Islet of Langerhans (tissue), 1 donor: ENCODE measurements around the gene NXNL1.
"Not testable (repeated sequence)": the region's sequence is repeated elsewhere in the genome, so short reads cannot be mapped to it uniquely, and the experiment has no call there.

Source experiments
- FAIRE-seq: peaks from one replicate; lab custom pipeline; 2011; peaks lifted over from hg19 to GRCh38; lab: Jason Lieb, UNC

Gene NXNL1, protein sequence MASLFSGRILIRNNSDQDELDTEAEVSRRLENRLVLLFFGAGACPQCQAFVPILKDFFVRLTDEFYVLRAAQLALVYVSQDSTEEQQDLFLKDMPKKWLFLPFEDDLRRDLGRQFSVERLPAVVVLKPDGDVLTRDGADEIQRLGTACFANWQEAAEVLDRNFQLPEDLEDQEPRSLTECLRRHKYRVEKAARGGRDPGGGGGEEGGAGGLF

DNA sequence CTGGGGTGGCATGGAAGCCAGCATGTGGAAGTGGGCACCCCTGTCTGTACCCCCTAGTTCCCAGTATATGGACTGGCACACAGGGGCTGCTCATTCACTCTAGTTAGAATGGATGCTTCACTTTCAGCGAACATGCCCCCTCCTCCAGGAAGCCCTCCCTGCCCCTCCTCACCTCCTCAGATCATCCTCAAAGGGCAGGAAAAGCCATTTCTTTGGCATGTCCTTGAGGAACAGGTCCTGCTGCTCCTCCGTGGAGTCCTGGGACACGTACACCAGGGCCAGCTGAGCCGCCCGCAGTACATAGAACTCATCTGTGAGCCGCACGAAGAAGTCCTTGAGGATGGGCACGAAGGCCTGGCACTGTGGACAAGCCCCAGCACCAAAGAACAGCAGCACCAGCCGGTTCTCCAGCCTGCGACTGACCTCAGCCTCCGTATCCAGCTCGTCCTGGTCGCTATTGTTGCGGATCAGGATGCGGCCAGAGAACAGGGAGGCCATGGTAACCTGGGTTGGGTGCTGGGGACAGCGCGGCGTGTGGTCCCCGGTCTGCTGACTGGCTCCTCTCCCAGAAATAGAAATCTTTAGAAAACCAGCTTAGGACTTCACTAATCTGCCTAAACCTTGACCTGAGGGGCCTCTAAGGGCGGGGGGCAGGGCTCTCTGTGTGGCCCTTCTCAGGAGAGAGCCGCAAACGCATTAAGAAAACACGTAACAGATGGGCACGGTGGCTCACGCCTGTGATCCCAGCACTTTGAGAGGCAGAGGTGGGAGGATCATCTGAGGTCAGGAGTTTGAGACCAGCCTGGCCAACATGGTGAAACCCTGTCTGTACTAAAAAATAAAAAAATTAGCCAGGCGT, at the start of gene NXNL1:
NXNL1 (minus strand) TSS at position 555 of the 859 bp plus-strand sequence; CDS start at position 498, 57 bp downstream.
- FAIRE-seq: no peak

GRCh38 chr19:17508558-17508933, 47.8 kb upstream of the NXNL1 start:
- not testable (repeated sequence) for FAIRE-seq

DNA sequence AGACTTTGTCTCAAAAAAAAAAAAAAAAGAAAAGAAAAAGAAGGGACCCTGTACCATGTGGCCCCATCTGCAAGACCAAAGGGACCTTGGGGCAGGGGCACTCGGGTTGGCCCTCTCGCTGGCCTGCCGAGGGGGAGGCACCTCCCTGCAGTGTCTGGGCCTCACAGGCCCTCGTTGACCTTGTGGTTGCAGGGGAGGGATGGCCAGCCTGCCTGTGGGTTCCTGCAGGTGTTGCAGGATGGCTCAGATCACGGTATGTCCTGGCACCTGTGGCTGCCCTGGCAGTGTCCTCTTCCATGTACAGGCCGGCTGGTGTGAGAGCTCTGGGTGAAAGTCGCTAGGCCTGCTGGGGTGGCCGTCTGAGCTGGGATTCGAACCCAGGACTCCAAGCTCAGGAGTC, 46.0 kb upstream of the NXNL1 start:
- FAIRE-seq: no peak

DNA sequence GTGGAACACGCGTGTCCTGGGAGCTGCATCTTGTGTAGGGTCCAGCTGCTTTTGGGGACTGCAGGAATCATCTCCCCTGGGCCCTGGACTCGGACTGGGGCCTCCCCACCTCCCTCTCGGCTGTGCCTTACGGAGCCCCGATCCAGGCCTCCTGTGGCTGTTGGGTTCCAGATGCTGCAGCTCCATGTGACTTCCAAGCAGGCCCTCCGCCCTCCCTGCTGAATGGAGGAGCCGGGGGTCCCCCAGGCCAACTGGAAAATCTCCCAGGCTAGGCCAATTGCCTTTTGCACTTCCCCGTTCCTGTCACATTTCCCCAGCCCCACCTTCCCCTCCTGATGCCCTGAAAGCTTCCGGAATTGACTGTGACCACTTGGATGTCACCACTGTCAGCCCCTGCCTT, 44.5 kb upstream of the NXNL1 start:
- FAIRE-seq: no peak

- FAIRE-seq: no peak
These were observed 43.7 kb upstream of the NXNL1 start for GRCh38 chr19:17504456-17504855.

DNA sequence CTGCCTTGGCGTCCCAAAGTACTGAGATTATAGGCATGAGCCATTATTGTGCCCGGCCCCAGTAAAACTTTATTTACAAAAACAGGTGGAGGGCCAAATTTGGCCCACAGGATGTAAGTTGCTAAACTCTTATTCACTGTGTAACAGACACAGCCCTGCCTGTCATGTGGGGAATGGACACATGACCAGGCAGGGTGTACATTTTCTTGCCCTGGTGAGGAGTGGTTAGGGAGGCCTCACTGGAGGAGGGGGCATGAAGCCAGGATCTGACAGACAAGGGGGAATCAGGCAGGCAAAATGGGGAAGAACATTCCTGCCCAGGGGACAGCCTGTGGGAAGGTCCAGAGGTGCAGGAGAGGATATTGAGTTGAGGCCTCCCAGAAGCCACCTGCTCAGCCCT, 43.3 kb upstream of the NXNL1 start:
- FAIRE-seq: no peak

DNA sequence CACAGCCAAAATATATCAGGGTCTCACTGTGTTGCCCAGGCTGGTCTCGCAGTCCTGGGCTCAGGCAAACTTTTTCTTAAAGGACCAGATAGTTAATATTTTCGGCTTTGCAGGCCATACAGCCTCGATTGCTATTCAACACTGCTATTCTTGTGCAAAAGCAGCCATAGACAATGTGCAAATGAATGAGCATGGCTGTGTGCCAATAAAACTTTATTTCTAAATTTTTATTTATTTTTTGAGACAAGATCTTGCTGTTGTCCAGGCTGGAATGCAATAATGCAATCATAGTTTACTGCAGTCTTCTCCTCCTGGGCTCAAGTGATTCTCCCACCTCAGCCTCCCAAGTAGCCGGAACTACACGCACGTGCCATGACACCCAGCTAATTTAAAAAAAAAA, 42.5 kb upstream of the NXNL1 start:
- no peak for FAIRE-seq

DNA sequence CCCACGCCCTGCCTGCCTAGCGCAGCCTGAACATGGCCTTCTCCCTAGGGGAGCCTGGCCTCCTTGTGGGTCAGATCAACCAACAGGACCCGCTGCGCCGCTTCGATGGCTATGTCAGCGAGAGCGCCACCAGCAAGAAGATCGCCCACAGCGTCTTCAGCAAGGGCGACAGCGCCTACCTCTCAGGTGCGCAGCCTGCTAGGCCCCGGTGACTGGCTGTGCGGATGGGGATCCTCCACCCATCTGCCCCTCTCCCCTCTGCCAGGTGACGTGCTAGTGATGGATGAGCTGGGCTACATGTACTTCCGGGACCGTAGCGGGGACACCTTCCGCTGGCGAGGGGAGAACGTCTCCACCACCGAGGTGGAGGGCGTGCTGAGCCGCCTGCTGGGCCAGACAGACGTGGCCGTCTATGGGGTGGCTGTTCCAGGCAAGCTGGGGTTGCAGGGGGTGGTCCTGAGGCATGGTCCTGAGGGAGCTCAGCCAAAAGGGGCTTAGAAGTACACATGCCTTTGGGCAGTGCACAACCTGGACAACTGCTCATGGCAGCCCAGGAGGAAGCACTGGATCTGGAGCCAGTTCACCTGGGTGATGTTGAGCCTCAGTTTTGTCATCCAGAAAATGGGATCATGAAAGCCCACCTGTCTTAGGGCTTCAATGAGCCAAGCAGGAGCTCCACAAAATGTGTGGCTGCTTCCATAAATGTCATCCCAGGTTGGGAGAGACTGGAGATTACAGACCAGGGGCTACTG, 39.9 kb upstream of the NXNL1 start:
- FAIRE-seq: no peak

DNA sequence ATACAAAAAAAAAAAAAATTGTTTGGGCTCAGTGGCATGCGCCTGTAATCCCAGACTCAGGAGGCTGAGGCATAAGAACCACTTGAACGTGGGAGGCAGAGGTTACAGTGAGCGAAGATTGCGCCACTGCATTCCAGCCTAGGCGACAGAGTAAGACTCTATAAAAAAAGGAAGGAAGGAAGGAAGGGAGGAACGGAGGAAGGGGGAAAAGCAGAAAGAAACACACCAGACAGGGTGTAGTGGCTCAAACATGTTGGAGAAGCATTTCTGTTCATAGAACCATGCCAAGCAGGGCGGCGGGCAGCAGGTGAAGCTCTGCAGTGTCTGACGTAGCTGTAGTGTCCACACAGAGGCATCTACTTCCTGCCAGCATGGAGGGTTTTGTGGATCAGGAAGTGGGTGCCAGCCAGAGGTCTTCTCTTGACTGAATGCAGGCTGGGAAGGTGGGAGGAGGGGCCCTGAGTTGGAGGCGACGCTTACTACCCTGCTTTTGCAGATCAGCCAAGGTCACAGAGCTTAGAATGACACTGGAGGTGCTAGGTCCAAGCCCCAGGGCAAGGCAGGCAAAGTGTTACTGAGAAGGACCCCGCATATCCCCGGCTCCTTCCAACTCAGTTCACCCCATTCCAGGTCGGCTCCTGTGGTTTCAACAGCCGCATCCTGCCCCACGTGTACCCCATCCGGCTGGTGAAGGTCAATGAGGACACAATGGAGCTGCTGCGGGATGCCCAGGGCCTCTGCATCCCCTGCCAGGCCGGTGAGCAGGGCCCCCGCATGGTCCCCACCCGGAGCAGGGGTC, 39.1 kb upstream of the NXNL1 start:
- no peak for FAIRE-seq

- not testable (repeated sequence) for FAIRE-seq
These were observed 38.3 kb upstream of the NXNL1 start for GRCh38 chr19:17499025-17499424.

- FAIRE-seq: no peak
These were observed 36.5 kb upstream of the NXNL1 start for GRCh38 chr19:17497149-17497798.

DNA sequence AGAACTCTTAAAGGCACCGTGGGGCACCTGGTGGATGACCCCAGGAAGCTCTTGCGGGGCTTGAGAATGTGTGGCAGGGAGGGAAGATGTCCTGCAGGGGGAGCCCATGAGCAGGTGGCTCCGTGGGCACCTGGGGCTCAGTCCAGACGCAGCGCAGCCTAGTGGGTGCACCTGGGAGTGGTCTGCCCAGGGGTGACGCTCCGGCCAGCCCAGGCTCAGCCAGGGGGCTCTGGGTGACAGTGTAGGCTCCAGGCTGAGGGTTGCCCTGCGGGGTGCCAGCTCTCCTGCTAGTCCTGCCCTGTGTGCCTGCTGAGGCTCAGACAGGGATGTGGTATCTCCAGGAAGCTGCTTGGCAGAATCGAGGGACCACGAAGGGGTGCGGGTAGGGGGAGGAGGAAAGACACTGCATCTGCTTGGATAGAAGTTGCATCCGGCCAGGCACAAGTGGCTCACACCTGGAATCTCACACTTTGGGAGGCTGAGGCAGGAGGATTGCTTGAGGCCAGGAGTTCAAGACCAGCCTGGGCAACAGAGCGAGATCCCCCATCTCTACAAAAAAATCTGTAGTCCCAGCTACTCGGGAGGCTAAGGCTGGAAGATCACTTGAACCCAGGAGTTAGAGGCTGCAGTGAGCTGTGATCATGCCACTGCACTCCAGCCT, 35.7 kb upstream of the NXNL1 start:
- no peak for FAIRE-seq

DNA sequence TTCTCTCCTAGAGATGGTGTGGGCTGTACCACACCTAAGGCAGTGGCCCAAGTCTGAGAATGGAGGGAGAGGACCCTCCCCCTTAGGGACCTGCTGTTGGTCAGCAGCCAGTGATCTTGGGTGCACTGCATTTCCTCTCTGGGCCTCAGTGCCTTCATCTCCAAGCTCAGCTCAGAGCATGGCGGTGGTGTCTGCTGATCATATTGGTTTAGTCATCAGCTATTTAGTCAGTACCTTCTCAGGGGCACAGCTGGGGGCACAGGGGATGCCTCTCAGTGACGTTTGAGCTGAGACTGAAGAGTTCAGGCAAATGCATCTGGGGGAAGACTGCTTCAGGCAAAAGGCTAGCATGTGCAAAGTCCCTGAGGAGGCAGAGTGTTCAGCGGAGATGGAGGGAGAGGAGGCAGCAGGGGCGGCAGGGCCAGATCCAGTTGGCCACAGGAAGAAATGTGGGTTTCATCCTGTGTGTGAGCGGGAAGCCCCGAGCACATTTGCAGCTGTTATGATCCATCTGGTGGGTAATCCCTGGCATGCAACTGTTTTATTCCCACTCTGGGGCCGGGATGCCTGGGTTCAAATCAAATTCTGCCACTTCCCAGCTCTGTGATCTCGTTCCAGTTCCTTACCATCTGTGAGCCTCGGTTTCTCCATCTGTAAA, 35.0 kb upstream of the NXNL1 start:
- no peak for FAIRE-seq

DNA sequence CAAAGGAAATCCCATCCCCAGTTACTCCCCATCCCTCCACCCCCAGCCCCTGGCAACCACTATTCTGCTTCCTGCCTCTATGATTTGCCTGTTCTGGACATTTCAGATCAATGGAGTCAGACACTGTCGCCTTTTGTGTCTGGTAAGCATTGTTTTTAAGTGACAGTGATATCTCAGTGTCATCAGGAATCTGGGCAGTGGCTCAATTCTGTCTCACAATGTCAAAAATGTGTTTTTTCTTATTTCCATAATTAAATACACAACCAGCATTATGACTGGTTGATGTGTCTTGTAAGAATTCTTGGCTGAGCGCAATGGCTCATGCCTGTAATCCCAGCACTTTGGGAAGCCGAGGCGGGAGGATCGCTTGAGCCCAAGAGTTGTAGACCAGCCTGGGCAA, 30.6 kb upstream of the NXNL1 start:
- FAIRE-seq: no peak

GRCh38 chr19:17490411-17490810, 29.7 kb upstream of the NXNL1 start:
- FAIRE-seq: no peak

- no peak for FAIRE-seq
These were observed 28.8 kb upstream of the NXNL1 start for GRCh38 chr19:17489392-17490030.

DNA sequence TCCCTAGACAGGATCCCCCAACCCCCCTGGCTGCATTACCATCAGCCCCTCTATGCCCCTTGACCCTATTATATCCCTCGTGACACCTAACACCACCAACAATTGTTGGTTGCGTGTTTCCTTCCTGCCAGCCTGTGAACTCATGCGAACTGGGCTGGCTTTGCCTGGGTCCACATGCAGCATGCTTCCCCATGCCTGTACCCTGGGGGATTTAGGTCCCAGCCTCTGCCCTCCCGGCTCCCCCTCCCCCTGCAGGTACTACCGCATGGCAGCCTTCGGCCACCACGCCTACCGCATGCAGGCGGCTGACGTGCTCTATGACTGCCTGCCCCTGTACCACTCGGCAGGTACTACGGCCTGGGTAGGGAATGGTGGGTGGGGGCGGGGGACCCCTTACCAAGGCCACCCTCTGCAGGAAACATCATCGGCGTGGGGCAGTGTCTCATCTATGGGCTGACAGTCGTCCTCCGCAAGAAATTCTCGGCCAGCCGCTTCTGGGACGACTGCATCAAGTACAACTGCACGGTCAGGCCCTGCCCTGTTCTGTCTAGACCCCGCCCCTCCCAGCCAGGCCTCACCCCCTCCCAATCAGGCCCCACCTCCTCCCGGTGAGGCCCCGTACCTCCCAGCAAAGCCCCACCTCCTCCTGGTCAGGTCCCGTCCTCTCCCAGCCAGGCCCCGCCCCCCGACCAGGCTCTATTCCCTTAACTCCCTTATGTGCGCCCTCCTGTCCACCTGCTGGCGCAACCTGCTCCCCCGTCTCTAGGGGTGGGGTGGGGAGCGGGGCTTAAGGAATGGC, 28.1 kb upstream of the NXNL1 start:
- no peak for FAIRE-seq

DNA sequence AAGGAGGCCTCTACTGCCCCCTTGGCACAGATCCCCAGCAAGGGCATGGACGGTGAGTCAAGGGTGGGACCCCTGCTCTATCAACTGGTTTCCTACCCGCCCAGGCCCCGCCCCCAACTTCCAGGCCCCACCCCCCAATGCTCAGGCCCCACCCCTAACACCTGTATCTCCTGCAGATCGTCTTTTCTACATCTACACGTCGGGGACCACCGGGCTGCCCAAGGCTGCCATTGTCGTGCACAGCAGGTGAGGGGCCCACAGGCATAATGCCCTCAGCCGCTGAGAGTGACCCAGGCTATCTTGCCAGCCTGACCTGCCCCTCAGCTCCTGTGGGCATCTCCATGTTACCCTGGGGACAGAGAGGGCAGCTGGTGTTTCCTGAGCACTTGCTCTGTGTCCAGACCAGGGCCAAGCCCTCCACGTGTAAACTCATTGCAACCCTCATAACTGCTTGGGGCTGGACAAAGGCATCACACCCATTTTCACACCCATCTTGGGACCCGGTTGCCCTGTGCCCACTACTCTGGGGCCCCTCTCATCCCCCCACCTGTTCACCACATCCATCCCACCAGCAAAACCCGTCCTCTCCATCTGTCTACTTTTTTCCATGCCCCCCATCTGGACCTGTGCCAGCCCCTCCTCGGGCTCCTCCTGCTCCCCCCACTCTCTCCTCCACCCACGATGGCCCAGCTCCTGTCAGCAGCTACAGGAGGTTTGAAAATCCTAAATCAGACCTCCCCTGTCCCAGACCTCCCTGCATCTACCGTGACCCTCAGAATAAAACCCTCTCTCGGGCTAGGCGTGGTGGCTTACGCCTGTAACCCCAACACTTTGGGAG, 26.8 kb upstream of the NXNL1 start:
- FAIRE-seq: no peak
